Stimulated activated CD4-positive, alpha-beta T cell treated with anti-CD3 and anti-CD28 coated beads, Interleukin-12 subunit alpha, Interleukin-12 subunit beta, amount 100 ng/mL, for 4 hours (primary cell): ENCODE measurements around the gene ARID1B.

Experiments
- DNase-seq: peaks from one replicate; pipeline ENCODE4 v3.0.0-alpha.2; 2020

The ARID1B gene

GRCh38 chr6:156828280-156828703, 51.1 kb downstream of the ARID1B start:
- DNase-seq, result no peak

DNA sequence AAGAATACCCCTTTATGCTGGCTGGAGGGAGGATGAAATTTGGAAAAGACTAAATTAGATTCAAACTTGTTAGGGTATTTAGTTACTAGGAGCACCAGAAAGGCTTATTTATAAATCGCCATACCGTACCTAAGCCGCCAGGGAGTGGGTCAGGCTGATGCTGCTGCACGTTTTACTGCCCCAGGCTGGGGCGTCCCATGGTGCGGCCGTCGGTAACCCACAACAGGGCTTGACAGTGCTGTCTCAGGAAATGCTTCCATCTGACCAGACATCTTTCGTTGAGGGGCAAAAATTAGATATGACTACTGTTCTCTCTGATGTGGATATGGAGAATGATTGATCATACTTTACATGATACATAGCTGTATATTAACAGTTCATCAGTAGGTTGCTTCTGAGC, 52.9 kb downstream of the ARID1B start:
- DNase-seq, result no peak

DNA sequence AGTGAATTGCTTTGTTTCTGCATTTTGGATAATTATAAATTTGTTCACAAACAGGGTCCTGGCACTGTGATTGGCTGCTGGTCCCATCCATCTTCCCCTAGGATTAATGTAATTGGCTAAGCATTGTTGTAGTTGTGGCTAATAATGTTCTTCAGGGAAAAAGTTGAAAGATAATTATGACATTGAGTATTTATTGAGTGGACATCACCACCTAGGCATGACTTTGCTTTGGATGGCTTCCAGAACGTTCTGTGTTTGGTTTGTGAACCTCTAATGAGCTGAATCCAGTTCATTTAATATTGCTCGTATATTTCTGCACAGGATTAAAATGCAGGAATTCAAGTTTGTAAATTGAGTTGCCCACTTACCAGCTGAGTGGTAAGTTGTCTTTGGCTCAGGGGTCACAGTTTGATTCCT, 55.1 kb downstream of the ARID1B start:
- no peak for DNase-seq

GRCh38 chr6:156832669-156833068, 55.5 kb downstream of the ARID1B start:
- DNase-seq, result no peak

DNA sequence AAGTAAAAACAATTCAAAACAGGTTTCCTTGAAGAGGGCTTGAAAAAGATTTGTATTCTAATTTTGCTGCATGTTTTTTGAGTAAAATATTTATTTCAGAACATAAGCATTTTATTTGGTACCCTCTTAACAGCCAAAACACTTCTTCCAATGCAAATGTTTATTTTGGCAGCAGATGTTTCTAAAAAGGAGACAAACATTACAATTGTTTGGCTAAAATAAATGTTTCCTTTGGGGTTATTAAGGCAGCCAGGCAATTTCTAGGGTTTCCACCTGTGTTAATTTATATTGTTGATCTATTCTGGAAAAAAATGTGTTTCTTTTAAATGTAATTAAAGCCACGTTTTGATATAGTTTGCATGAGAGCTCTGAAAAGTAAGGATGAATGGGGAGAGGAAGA, 56.6 kb downstream of the ARID1B start:
- DNase-seq, result no peak

DNA sequence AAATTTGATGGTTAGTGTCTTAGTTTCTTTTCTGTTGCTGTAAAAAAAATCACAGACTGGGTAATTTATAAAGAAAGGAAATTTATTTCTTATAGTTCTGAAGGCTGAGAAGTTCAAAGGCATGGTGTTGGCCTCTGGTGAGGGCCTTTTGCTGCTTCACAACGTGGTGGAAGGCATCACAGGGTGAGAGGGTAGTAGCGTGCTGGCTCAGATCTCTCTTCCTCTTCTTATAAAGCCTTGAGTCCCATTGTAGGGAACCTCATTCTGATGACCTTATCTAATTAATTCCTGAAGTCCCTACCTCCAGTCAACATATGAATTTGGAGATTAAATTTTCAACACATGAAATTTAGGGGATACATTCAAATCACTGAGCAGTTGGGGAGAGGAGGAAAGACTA, 62.0 kb downstream of the ARID1B start:
- no peak for DNase-seq

- DNase-seq, result no peak
Observed at GRCh38 chr6:156839591-156840001, 62.4 kb downstream of the ARID1B start.

- DNase-seq, result no peak
Observed at GRCh38 chr6:156840136-156840535, 63.0 kb downstream of the ARID1B start.

DNA sequence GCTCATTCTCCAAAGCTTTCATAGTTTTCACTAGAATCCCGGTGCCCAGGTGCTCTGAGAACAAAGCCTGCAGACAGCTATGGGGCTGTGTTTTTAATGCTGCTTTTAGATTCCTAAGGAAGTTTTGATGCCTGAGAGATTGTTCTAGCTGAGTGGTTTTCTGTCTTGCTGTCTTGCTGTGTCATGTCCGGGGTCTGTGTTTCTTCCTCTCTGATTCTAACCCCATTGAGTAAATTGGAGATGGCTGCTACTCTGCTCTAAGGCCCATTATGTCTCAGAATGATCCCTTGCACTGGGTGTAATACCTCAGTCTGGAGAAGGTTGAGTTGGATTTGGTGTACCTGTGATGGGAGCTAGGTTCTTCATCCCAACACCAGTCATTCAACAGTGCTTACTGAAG, 63.4 kb downstream of the ARID1B start:
- DNase-seq, result no peak

GRCh38 chr6:156841508-156841907, 64.3 kb downstream of the ARID1B start:
- no peak for DNase-seq

DNA sequence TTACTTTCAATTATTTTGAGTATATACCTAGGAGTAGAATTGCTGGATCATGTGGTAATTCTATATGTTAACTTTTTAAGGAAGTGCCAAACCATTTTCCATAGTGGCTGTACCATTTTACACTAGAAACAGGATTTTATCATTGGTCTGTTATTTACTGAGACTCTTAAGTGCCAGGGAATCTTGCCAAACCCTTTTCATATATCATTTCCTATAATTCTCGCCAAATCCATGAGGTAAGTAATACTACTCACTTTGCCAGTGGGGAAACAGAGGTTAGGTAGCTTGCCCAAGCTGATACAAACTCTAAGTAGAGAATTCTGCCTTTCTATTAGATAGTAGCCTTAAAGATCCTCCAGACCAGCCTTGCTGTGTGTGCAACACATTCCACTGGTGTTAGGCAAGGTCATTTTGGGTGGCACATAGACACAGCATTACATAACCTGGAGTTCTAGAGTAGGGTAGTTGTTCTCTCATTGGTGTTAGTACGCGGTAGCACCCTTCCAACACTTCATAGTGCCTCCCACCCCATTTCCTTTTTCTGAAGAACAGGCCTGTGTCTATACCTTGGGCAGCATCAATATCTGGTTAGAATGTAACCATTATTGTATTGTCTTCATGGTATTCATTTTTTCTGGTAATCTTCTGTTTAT, 65.5 kb downstream of the ARID1B start:
- no peak for DNase-seq

DNA sequence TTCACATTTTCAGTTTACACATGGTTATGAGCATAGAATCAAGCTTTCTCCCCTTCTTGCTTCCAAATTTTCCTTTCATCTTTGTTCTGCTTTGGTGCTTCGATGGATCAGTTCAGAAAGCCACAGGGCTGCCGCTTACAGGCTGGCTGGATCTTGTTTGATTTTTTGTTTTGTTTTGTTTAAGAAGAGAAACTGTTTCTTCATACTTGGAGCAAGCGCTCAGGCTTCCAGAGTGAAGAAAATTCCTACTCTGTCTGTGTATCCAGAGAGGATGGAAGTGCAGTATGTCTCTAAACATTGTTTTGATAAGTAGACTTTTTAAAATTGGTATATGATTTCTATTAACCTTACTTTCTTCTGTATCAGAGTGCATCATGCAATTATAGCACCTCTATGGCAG, 66.9 kb downstream of the ARID1B start:
- no peak for DNase-seq

GRCh38 chr6:156845454-156846155, 68.4 kb downstream of the ARID1B start:
- DNase-seq, result no peak

GRCh38 chr6:156846845-156847599, 69.8 kb downstream of the ARID1B start:
- no peak for DNase-seq

- no peak for DNase-seq
Observed at GRCh38 chr6:156848123-156848522, 70.9 kb downstream of the ARID1B start.

GRCh38 chr6:156848533-156848932, 71.4 kb downstream of the ARID1B start:
- DNase-seq, result no peak

- no peak for DNase-seq
Observed at GRCh38 chr6:156849806-156850205, 72.6 kb downstream of the ARID1B start.

DNA sequence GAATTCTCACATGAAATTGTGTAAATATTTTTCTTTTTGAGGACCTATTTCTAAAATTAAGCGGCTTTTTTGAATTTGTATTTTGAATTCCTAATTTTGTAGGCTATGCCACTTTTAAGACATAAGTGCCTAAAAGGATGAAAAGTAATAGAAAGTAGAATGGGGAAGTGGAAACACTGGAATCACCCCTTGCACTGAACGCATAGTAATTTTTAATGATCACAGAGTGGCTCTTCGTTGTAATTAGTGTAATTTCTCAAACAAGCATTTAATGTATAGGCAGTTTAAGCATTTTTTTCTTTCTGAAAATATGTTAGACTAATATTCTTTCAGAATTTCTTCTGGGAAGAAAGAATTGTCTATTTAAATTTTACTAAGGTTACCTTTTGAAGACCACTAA, 73.2 kb downstream of the ARID1B start:
- DNase-seq, result no peak

DNA sequence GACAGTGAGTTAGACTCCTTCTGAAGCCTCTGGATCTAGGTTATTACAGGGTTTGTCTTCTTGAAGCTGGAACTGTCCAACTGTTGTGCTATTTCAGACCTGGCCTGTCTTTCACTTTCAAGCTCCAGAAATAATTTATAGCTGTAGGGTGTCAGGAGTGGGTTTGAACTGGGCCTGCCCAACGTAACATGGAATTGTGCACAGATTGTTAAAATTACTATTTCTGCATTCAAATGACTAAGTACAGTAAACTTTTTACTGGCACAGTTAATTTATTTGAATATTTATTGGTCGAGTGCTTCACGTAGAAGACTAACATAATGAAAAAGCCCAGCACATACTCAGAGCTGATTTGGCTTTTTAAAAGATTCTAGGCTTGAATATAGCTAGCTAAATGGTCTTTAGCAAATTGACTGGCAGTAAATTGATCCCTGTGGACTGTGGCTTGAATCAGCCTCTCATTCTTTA, 74.3 kb downstream of the ARID1B start:
- no peak for DNase-seq

GRCh38 chr6:156852147-156852857, 75.1 kb downstream of the ARID1B start:
- no peak for DNase-seq

DNA sequence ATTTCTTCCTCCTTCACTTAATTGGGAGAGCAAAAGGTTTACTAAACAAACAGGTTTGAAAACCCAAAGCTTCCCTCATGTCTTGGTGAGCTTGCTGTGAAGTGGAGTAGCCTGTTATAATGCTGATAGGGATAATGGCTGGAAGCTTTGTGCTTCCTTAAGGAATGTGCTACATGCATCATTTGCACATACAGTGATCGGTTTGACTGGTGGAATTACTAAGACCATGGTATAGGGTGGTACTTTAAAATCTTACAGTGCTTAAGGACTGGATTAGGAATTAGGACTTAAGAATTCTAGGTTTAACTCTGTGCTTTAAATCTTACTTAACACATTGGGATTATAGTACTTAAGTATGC, 75.7 kb downstream of the ARID1B start:
- no peak for DNase-seq

- no peak for DNase-seq
Observed at GRCh38 chr6:156853733-156854132, 76.6 kb downstream of the ARID1B start.

DNA sequence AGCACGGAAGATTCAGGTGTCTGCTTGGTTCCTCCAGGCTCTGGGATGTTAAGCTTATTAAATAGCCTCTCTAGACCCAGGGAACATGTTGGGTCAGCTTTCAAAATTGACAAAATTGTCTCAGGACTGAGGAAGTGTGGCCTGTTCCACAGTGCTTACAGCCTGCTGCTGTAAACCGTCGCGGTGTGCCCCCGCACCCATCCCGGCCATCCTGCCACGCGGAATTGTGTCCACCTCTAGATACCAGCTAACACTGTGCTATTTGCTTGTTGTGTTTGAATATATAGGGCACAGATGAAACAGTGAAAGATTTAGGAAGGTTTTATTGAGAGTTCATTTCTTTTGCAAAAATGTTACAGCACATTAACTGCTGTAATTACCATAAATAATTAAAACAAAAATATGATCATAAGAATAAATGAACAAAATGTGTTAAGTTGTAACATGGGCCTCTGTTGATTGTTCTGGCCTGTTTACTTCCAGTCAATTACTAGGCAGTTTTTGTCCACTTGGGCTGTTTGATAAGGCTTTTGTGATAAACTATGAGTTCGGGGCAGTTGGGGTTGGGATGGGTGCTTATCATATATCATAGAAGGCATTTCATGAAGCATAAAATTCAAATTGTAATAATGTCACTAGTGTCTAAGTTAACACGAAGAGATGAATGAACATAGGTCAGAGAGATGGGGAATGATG, 77.4 kb downstream of the ARID1B start:
- DNase-seq, result no peak
